UCSD-AML1 (cell line): Measurements from ENCODE around the gene GSTM1.
"Not testable (repeated sequence)": the region's sequence is repeated elsewhere in the genome, so short reads cannot be mapped to it uniquely, and the experiment has no call there.

Experiments
- DNase-seq: peaks from one replicate; lab custom pipeline; 2025; ENCODE audit not compliant: unreplicated experiment; lab: John Stamatoyannopoulos, UW

The GSTM1 gene

GRCh38 chr1:109659997-109660690 is 27.5 kb upstream of the GSTM1 start:
- peak; percentile 35 for DNase-seq

DNA sequence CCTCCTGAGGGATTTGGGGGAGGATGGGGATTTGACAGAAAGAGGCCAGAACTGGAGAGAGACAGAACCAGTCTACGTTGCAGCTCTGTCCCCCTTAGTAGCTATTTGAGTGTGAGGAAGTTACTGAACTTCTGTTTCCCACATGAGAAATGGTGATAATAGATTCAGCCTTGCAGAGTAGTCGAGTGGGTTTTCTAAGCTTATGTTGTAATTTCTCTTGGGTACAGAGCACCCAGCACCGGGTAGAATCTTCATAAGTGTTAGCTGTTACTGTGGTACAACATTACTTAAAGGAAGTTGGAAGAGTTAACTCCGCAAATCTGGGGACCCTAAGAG is 27.0 kb upstream of the GSTM1 start:
- DNase-seq = not testable (repeated sequence)

DNA sequence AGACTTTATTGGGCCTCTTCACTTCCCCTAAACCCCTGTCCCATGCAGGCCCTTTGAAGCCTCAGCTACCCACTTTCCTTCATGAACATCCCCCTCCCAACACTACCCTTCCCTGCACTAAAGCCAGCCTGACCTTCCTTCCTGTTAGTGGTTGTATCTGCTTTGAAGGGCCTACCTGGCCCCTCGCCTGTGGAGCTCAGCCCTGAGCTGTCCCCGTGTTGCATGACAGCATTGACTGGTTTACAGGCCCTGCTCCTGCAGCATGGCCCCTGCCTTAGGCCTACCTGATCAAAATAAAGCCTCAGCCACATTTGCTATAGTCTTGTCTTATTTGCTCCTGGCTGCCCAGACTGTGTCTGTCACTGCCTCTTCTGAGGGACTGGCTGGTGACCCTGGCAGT is 26.2 kb upstream of the GSTM1 start:
- DNase-seq = no peak

GRCh38 chr1:109664671-109665070 is 22.9 kb upstream of the GSTM1 start:
- DNase-seq = no peak

DNA sequence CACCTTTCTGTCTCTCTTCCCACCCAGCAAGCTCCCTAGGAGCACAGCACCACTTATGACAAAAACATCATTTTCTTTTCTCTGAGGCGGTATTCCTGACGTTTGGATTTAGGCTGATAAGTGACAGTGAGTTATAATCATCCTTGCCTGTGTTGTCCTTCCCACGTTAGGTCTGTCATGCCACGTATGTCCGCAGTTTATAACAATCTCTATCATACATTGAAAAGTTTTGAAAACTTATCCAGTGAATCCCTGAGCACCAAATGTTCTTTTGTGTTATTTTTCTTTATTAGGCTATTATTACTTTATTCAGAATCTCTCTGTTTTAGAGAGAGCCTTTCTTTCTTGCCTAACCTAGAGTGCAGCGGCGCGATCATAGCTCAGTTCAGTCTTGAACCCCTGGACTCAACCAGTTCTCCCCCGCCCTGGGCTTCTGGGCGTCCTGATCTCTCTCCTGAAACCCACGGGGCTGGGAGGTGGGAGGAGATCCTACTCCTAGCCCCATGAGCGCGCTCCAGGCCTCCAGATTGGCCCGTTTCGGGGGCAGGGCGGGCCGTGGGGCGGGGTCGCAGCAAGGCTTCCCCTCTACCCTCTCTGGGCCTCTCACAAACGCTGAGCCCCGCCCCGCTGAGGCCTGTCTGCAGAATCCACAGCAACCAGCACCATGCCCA is 20.0 kb upstream of the GSTM1 start, which contains the start of gene GSTM2:
TSS of gene GSTM2 (plus strand) at position 606 of the 671 bp plus-strand sequence. CDS start at position 665, 59 bp downstream.
- DNase-seq = no peak

GRCh38 chr1:109668123-109668775 is 19.4 kb upstream of the GSTM1 start:
- DNase-seq = no peak

- DNase-seq = peak; percentile 70
Measured at GRCh38 chr1:109669246-109669948, 18.2 kb upstream of the GSTM1 start.

DNA sequence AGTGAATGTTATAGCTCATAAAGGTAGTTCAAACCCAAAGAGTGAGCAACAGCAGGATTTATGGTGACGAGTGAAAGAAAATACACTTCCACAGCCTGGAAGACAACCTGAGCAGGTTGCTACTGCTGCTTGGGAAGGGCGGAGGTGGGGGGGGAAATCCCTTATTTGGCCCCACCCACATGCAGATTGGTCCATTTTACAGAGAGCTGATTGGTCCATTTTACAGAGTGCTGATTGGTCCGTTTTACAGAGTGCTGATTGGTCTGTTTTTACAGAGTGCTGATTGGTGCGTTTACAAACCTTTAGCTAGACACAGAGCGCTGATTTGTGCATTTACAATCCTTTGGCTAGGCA is 17.7 kb upstream of the GSTM1 start:
- DNase-seq = not testable (repeated sequence)

DNA sequence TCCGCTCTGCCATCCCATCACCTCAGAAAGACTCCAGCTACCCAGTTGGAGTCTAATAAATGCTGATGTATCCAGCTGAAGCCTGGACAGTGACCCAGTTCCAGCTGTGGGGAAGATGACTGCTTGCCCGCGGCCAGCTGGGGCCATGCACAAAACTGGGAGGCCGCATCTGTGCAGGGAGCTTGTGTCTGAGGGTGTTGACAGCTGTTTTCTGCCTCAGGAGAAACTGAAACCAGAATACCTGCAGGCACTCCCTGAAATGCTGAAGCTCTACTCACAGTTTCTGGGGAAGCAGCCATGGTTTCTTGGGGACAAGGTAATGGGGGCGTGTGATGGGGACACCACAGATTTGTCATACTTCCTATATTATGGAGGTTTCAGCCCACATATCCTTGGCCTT is 16.6 kb upstream of the GSTM1 start:
- no peak for DNase-seq

GRCh38 chr1:109673861-109674260 is 13.8 kb upstream of the GSTM1 start:
- DNase-seq = not testable (repeated sequence)

GRCh38 chr1:109676683-109677381 is 10.8 kb upstream of the GSTM1 start:
- DNase-seq = not testable (repeated sequence)

DNA sequence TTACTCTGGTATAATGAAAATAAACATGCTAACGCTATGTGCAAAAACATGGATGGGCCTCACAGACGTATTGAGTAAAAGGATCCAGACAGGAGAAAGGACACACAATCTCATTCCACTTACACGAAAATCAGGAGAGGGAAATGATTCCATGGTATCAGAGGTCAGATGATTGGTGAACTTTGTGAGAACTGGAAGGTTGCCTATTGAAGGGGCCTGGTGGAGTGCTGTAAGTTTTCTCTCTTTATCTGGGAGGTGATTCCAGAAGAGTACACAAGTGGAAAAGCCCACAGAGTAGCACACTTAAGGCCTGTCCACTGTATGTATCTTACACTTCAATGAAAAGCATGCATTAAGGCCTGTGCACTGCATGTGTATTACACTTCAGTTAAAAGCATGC is 10.2 kb upstream of the GSTM1 start:
- no peak for DNase-seq

- DNase-seq = not testable (repeated sequence)
Measured at GRCh38 chr1:109678637-109679036, 9.0 kb upstream of the GSTM1 start.

- not testable (repeated sequence) for DNase-seq
Measured at GRCh38 chr1:109684777-109685176, 2.8 kb upstream of the GSTM1 start.

- DNase-seq = not testable (repeated sequence)
Measured at GRCh38 chr1:109685399-109685798, 2.2 kb upstream of the GSTM1 start.

GRCh38 chr1:109685890-109686289 is 1.7 kb upstream of the GSTM1 start:
- not testable (repeated sequence) for DNase-seq

GRCh38 chr1:109687109-109687508 is 508 bp upstream of the GSTM1 start:
- not testable (repeated sequence) for DNase-seq

DNA sequence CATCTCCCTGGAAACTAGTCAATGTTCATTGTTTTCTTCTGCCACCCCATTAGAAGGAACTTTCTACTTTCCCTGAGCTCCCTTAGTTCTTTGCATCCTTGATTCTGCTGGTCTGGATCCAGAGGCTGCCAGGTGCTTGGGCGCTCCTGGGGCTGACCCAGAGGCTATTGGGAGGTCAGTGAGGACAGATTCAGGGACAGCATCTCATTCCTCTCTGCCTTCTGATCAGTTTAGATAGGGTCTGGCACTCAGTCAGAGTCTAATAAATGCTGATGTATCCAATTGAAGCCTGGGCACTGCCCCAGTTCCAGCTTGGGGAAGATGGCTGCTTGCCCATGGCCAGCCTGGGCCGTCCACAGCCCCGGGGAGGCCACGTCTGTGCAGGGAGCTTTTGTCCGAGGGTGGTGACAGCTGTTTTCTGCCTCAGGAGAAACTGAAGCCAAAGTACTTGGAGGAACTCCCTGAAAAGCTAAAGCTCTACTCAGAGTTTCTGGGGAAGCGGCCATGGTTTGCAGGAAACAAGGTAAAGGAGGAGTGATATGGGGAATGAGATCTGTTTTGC is 2.3 kb downstream of the GSTM1 start:
- DNase-seq = no peak

- DNase-seq = no peak
Measured at GRCh38 chr1:109691759-109692158, 4.1 kb downstream of the GSTM1 start.

- not testable (repeated sequence) for DNase-seq
Measured at GRCh38 chr1:109694400-109694799, 6.8 kb downstream of the GSTM1 start.

GRCh38 chr1:109695138-109695537 is 7.5 kb downstream of the GSTM1 start:
- not testable (repeated sequence) for DNase-seq
